Measurements from ENCODE around the gene MARF1.

GRCh38 chr16:15667091-15667742 lies 24.3 kb upstream of the MARF1 start:
- TF ChIP-seq CTCF (IDR thresholded peaks at IDR 0.05; ENCODE audit: low read depth, low read length) (no peak), MAX (IDR thresholded peaks at IDR 0.05; ENCODE audit: low read depth, low read length) (no peak), POLR2A (IDR thresholded peaks at IDR 0.05; ENCODE audit: extremely low read depth, insufficient read length) (no peak)
